SW 1271 (cell line): Measurements from ENCODE around the gene FGFR3.

ENCODE experiments used
- DNase-seq, 2 experiments: peaks; one replicate each; lab custom pipeline; 2025; lab: John Stamatoyannopoulos, UW

FGFR3 gene

DNA sequence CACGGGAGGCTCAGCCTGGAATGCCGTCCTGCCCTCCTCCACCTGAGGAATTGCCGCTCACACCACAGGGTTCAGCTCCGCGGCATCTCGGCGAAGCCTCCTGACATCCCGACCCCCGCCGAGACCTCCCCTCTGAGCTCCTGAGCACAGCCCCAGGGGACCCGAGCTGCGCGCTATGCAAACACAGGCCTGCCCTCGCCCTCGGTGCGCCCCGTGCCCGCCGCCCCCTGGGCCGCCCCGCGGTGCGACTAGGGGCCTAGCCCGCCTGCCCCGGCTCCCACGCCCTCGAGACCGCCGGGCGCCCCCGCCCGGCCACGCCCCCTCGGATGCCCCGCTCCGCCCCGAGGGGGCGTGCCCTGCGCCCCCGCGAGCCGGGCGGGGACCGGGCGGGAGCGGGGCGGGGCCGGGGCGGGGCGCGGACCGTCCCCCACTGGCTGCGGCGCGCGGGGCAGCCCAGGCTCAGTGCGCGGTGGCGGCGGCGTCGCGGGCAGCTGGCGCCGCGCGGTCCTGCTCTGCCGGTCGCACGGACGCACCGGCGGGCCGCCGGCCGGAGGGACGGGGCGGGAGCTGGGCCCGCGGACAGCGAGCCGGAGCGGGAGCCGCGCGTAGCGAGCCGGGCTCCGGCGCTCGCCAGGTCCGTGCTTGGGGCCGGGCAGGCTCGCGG is at the start of gene FGFR3:
Gene FGFR3 (plus strand): TSS at position 462 of the 664 bp plus-strand sequence. CDS start 642 bp downstream, outside the sequence.
- DNase-seq = peak in 1 of 2 experiments; percentile 15

DNA sequence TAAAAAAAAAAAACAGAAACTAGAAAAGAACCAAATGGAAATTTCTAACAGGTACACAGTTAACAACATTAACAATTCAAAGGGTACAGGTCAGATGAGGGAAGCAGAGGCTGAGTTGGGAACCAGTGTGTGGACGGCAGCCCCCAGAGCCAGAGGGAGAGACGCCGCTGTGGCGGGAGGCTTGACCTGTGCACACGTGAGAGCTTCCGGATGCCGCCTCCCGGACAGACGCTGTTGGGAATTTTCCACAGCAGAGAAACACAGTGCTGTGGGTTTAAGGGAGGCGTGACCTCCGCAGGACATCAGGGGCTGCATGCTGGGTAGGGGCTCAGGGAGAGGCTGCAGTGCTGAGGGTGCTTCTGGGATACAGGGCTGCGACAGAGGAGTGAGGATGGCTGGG is 49.5 kb upstream of the FGFR3 start:
- DNase-seq = no peak

DNA sequence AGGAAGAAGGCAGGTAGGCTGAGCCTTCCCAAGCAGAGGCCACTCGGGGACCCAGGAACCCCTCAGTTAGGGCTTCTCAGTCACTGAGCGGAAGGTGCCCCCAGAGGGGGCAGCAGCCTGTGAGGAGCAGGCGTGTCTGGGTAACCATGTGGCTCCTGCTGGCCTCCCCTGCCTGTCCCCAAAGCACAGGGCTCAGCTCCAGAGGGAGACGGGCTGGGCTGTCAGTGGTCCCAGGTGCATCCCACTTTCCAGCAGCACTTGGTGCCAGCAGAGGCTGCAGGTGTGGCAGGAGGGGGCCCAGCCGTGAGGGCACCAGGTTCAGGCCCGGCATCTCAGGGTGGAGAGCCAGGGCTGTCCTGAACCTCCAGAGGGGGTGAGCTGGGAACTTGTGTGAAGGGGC is 49.1 kb upstream of the FGFR3 start:
- no peak for DNase-seq

DNA sequence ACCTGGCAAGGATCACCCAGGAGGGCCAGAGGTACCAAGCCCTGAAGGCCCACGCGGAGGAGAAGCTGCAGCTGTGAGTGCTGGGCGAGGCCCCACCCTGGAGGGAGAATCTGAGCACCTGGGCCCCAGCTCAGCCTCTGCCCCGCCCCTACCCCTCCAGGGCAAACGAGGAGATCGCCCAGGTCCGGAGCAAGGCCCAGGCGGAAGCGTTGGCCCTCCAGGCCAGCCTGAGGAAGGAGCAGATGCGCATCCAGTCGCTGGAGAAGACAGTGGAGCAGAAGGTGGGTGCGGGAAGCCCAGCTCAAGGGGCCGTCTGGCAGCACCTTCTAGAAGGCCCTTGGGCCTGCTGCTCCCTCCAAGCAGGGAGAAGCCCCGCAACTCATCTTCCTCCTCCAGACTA is 48.5 kb upstream of the FGFR3 start:
- DNase-seq = no peak

DNA sequence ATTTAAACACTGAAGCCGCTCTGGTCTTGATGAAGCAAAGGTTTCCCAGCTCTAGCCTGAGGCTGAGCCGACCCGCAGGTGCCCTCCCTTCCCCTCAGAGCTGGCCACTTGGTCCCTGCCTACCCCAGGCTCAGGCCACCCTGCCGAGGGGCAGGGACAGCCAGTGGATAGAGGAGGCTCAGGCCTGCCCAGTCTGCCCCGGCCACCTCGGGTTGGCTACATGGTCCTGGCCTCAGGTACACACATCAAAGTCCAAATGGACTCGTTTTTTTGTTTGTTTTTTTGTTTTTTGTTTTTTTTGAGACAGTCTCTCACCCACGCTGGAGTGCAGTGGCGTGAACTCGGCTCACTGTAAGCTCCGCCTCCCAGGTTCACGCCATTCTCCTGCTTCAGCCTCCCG is 47.9 kb upstream of the FGFR3 start:
- no peak for DNase-seq

DNA sequence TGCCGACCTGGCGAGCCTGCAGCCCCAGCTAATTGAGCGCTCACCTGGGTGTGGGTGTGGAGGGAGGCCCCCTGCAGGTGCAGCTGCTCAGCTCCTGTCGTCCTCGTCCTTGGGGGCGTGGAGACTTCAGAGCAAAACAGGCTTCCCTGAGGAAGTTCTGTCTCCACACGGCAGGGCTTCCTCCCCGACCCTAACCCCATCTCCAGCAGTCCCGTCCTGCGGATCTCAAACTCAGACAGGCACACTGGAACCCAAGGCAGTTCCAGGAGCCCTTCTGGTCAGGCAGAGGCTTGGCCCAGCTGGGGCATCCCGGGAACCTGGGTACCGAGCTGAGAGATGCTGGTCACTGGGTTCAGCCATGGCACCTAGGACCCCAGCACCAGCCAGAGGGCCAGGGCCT is 47.4 kb upstream of the FGFR3 start:
- DNase-seq = no peak

DNA sequence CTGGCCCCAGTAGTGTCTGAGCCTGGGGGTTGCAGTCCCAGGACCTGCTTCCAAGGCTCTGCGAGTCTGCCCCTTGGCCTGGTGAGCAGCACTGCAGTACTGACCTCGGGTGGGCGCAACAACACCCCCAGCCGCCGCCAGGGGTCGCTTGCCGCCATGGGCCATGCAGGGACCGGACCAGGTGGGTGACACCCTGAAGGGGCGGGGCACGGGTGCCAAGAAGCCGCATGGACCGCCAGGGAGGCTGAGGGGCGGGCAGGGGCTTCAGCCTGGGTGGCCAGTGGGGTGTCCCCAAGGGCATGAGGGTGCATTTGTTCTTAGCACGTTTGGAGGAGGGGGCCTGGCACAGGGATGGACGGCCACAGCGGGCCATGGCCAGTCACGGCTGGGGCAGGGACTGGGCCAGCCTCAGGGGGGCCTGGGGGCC is 46.8 kb upstream of the FGFR3 start:
- DNase-seq = peak; percentile 38 to 63

DNA sequence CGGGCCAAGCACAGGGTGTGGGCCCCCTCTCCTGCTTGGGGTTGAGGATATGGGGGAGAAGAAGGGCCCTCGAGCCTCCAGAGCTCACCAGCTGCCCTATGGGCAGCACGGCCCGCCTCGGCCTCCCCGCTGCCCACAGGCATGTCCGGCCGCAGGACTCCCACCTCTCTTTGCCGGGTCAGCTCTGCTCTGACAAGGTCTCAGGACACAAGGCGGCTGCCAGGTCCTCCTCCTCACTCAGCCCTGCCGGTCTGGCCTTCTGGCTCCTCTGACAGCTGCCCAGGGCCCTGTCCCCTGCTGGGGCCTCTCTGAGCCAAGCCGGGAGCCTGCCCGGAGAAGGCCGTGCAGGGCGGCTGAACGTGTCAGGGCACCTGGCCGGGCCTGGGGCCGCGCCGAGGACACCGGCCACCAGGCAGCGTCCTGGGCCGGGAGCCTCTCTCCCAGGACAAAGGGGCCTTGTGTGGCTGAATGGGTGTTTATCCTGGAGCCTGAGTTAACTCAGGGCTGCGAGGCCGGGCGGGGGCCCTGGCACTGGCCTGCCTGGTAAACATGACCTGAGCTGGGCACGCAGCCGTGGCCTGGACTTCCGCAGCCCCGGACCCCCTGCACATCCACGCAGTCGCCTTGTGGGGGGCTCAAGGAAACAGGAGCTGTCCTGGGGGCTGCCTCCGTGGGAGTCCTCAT is 46.0 kb upstream of the FGFR3 start:
- no peak for DNase-seq

DNA sequence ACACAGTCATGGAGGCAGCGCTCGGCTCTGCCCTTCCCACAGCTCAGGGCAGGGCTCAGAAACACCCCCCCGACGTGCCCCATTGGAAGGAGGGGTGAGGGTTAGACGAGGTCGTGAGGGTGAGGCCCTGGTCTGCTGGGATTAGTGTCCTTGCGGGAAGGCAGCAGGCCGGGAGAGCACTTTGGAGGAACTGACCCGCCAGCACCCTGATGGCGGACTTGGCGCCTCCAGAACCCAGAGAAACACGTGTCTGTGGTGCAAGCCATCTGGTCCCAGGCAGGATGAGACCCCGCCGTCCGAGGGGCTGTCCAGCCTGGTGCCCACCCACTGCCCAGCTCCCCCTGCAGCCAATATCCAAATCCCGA is 45.5 kb upstream of the FGFR3 start:
- no peak for DNase-seq

DNA sequence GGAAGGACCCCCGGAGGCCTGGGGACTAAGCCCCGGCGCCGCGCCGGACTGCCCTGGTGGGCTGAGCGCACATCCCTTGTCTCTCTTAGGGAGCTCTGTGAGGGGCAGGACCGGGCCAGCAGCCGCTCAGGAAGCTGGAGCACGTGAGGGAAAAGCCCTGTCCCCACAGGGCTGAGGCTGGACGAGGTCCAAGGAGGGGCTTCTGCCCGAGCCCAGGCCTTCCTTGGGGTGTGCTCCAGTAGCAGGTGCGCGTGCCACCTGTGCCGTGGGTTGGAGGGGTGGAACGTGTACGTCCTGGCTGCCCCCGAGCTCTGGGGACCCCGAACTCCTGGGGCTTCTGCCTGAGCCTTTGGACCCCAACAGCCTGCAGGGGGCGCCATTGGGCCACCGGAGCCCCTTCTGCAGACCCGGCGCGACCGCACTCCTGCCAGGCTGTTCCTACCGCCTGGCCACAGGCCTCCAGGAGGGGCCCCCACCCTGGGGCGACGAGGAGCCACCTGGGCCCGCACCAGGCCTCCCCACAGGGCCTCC is 44.6 kb upstream of the FGFR3 start:
- peak; percentile 39 to 62 for DNase-seq

DNA sequence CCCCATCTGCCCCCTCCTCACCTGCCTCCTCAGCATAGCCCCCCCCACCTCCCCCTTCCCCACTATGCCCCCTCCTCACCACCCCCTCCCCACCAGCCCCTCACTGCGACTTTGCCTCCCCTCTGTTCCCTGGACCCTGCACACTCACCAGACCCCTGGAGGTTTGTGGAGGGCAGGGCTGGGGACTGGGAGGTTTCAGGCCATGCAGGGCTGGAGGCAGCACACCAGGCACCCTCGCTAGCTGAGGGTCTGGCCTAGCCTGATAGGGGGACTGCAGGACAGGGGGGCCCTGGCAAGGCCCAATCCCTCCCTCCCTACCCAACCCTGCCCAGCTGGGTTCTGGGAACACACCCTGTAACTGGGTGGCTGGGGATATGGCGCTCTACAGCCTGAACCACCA is 43.7 kb upstream of the FGFR3 start:
- DNase-seq = no peak

DNA sequence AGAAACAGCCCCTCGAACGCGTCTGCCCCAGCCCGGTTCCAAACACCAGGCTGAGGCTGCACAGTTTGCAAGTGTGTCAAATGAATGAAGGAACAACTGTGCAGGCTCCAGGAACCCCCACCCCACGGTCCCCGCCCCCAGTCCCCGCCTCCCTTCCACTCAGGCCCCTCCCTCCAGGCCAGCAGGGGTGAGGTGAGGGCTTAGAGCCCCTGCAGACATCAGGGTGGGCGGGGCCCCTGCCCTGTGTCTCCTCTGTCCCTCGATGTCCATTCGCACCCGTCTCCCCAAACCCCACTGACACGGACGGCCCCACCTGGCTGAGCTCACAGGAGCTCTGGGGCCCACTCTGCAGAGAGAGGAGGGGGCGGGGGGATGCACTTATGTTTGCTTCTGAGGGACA is 43.3 kb upstream of the FGFR3 start:
- no peak for DNase-seq

DNA sequence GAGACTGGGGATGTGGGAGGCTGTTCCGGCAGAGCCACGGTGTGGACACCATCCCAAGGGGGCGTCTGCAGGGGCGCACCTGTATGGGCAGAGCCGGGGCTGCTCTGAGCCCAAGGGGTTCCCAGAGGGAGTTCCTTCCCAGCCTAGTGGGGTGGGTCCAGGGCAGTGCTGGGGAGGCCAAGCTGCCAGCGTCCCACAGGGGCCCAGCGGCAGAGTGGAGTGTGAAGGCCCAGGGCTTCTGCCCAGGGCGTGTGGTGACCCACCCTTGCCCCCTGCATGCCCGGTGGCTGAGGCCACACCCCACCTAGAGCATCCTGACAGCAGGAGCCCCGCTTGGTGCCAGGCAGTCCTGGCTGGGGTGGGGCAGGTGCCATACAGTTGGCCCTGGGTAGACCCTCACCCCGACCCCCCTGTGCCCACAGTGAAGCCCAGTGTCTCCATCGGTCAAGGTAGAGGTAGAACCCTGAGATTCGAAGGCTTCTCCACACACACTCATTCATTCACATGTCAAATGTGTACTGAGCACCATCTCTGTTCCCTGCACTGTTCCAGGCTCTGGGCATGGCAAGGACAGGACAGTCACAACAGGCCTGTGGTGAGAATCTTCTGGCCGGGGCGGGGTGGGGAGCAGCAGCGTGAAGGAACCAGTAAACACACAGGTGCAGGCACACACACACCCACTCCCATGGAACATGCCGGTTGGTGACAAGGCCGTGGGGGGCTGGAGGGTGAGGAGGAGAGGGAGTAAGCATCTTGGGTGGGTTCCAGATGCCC is 42.5 kb upstream of the FGFR3 start:
- no peak for DNase-seq

DNA sequence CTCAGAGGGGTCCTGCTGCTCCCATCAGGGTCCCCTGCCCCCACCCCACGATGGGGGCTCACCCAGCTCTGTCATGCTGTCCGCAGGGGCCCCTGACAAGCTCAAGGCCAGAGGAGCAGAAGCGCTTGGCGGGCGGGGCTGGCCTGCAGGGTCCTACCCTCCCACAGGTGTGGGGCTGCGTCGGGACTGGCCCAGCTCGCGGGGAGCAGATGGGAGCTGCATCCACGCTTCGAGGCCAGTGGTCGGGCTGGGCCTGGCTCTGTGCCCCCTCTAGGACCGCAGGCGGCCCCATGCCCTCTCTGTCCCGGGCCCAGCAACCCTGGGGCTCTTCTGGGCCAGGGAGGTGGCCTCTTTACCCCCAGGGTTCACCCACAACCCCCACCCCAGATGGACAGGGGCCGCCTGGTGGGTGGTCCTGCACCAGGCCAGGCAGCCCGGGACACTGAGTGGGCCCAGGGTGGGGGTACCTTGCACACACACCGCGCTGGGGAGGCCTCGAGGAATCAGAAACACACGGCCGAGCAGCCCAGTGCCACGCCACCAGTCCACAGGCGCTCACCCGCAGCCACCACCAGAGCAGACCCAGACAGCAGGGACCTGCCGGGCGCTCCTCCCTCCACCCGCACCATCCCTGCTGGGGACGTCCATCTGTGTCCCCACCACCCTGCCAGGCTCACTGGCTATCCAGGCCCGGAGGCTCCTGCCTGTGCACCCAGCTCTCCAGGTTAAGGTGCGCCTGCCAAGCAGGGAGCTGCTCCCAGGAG is 41.8 kb upstream of the FGFR3 start:
- no peak for DNase-seq

DNA sequence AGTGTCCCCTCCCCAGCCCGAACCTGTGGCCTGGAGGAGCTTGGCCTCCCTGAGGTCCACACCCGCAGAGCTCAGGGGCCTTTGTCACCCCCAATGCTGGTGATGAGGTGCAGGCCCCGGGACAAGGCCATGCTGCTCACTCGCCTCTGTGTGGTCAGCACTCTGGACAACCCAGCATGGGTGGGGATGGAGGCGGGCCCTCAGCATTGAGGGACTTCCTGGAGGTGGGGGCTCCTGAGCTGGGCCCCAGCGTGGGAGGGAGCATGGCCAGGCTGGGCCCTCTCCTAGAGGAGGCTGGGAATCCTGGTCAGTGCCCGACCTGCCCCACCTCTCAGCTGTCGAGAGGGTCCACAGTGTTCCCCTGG is 41.2 kb upstream of the FGFR3 start:
- DNase-seq = no peak

DNA sequence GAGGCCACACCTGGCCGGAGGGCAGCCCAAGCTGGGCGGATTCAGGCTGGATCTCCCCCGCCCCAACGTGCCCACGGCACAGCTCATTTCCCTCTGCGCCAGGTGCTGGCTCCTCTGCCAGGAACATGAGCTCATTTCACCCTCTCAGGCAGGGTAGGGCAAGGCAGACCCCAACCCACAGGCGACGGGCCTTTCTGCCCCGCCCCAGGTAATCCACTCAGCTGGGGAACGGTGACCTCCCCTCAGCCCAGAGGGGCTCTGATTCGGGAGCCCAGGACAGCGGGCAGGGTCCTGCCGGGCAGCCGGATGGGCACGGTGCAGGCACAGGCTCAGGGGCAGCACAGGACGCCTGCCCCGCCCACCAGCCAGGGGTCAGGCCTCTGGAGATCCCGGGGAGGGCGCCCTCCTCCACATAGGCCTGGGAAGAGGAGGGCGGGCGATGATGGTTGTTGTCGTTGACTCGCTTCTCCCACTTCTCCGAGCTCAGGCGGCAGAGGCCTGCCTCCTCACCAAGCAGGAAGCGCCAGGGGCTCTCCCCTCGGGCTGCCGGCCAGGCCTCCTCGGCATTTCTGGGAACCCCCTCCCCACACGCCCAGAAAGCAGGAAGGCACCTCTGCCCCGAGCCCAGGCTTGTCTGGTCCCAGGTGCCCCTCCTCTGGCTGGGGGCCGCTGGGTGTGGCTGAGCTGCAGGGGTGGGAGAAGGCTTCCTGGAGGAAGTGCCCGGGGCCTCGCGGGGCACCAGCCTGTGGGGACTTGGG is 40.6 kb upstream of the FGFR3 start:
- DNase-seq = no peak

DNA sequence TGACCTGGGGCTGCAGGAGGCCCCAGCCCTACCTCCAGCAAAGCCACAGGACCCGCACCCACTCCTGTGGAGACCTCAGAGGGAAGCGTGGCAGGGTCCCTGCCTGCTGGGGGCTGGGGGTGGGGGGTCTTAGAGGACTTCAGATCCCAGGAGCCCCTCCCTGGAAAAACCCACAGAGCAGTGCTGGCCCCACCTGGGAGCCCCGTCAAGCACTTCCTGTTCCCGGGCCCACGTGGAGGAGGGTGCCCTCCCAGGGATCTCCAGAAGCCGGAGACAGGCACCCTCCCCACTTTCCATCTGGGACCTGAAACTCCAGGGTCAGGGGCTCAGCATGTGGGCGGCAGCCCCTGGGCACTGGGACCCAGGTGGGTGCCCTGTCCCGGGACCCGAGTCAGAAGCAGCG is 39.8 kb upstream of the FGFR3 start:
- DNase-seq = no peak

DNA sequence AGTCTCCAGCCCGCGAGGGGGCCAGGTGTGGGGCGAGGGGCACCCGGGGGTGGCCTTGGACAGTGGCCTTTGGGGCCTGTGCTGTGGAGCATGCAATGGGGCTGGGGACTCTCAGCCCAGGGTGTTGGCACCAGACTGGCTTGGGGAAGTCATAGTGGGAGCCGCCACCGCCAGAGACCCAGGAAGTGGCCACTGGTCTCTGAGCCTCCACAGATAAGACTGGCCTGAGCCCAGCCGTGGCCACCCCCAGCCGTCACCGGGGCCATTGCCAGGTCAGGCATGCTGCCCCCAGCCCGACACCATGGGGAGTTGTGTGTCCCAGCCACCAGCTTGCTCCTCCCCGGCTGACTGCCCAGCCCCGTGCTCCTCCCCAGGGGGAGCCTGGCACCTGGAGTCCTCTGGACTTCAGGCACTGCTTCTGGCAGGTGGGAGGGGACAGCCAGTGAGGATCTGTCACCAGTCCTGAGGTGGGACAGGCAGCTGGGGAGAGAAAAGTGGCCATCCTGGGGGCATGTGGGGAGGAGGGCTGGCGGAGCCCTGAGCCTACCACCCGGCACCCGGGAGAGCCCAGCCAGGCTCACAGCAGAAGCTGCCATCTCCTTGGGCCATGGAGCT is 39.3 kb upstream of the FGFR3 start:
- DNase-seq = no peak

DNA sequence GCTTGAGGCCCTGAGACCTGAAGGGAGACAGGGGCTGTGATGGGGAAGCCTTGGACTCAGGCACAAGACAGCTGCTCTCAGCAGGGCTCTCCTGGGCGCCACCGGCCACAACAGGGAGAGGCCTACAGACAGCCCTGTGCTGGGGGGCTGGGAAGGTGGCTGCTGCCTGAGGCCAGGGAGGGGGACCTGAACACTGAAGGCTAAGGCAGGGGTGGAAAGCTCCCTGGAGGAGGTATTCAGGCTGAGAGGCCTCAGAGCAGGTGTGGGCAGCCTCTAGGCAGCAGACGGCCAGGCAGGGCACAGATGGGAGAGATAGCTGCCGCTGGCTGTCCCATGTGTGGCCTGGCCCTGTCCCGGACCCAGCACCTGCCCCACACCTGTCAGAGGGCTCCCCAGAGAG is 38.8 kb upstream of the FGFR3 start:
- DNase-seq = no peak

DNA sequence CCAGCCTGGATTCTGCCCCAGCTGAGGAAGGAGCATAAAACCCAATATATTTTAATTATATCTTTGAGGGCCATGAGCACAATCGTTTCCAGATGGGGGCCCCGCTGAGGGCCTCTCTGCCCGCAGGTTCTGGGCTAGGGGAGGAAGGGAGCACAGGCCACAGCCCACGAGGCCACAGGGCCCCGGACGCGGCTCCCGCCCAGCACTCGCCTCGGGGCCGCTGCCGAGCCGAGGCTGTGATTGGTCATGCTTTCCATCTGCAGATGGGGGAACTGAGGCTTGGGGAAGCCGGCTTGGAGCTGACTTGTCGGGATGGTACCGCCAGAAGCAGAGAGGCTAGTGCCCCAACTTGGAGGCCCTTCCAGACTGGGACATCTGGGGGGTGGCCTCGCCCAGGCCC is 37.8 kb upstream of the FGFR3 start:
- no peak for DNase-seq

DNA sequence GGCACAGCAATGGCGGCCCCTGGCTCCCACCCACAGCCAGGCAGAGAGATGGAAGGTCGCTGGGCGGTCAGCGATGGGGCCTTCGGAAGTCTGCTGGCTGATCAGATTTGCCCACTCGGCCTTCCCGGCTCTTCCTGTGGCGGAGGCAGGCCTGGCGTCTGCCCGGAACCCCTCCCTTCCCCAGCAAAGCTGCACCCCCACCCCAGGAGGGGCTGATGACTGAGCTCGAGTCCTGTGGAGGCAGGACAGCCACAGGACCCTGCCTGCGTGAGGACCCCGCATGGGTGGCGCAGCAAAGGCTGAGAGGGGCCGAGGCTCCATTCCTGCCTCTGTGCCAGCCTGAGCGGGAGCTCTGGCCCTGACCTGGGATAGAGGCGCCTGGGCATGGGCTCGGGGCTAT is 37.0 kb upstream of the FGFR3 start:
- no peak for DNase-seq
